GM19438 (cell line): ENCODE measurements around the gene WBP1L.
"Not testable (repeated sequence)": the region's sequence is repeated elsewhere in the genome, so short reads cannot be mapped to it uniquely, and the experiment has no call there.

Source experiments
- ATAC-seq: cut with Tn5 transposase; IDR thresholded peaks from one replicate; pipeline ENCODE4 v1.9.1; 2021; ENCODE audit warnings: low read depth; ENCODE audit not compliant: unreplicated experiment

WBP1L gene

DNA sequence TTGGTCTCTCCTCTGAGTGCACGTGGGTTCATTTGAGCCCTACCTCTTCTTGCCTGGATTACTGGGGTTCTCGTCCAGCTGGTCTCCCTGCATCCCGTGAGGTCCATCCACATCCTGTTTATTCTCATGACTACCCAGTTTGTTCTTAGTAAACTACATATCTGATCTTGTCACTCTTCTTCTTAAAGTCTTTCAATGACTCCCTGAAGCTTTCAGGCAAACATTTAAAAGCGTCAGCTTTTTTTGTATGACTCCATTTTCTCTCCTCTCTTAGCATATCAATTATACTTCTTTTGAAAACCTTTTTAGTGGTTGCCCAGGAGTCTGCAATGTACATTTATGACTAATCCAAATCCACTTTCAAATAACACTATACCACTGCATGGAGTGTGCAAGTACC, 21.8 kb upstream of the WBP1L start:
- ATAC-seq: no peak

DNA sequence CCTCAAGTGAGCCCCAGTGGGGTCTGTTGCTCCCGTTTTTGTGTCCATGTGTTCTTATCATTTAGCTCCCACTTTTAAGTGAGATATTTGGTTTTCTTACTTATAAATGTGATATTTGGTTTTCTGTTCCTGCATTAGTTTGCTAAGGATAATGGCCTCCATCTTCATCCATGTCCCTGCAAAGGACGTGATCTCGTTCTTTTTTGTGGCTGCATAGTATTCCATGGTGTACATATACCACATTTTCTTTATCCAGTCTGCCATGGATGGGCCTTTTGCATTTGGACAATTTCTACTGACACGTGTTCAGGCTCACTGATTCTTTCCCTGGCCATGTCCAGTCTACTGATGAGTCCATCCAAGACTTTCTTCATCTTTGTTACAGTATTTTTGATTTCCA, 19.8 kb upstream of the WBP1L start:
- no peak for ATAC-seq

DNA sequence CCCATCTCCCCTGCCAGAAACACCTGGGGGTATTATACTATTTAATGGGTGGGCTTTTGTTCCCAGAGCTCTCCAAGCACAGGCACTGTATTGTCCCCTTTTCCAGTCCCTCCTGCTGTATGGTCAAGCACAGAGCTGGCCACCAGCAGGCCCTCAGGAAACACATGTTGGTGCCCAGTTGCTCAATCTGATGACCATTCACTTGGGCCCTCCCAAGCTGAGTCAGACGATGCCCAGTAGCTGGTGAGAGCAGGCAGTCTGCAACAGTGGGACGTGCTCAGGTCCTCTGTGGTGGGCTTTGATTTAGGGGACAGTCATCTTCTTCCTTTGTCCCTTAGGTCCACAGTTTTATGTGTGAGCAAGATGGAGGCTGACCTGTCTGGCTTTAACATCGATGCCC, 17.5 kb upstream of the WBP1L start:
- no peak for ATAC-seq

DNA sequence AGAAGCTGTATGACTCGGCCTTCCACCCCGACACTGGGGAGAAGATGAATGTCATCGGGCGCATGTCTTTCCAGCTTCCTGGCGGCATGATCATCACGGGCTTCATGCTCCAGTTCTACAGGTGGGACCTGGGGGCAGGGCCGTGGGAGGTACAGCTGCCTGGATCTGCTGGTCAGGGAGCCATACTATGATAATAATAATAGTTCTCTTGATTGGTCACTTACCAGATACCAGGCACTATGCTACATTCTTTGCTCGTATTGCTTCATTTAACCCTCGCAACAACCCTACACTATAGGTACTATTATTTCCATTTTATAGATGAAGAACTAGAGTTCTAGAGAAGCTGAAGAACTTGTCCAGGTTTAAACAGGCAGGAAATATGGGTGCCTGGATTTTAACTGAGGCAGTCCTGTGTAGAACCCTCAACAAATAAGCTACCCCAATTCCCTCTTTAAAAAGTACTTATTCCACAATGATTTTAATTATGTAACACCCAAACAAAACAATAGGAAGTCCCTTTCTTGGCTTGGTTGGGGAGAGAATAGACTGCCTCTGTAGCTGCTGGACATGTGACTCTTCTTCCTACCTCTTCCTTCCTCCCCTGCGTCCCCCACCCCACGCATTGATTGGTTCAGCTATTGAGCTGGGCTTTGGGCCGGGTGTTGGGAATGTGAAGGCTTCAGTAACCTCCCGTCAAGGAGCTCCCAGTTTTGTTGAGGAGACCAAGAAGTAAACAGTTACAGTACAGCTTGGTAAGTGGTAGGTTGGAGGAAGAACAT, 16.5 kb upstream of the WBP1L start:
- ATAC-seq: no peak

DNA sequence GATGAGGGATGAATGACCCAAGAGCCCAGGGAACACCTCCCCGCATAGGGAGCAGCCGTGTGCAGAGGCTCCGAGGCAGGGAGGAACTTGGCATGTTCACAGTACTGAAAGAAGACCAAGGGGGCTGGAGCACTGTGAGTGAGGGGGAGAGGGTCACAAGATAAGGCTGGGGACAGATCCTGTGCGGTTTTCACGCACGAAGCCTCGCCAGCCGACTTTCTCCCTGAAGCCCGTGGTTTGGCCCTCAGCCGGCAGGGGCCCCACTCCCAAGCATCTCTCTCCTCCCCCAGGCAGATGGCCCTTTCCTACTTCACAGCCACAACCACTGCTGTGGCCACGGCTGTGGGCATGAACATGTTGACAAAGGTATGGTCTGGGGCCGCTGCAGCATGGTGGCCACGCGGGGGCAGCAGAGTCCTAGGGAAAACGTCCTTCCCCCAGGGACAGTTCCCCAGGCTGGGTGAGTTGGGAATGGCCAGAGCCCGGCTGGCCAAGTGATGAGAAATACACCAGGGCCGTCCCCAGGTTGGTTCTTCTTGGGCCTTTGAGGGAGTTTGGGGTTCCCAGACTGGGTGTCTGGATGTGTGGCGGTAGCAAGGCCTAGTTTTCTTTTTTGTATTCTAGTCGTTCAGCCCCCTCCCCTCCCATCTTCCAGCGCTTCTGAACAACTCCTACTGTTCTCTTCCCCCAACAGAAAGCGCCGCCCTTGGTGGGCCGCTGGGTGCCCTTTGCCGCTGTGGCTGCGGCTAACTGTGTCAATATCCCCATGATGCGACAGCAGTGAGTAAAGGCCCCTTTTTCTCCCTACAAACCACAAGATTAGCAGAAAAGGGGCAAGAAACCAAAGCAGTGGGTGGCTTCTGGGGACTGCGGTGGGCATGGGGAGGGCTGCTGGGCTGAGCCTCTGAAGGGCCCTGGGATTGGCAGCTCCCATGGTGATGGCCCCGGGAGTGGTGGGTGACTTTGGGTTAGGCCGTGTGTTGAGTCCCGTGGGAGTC, 14.4 kb upstream of the WBP1L start:
- ATAC-seq: no peak

DNA sequence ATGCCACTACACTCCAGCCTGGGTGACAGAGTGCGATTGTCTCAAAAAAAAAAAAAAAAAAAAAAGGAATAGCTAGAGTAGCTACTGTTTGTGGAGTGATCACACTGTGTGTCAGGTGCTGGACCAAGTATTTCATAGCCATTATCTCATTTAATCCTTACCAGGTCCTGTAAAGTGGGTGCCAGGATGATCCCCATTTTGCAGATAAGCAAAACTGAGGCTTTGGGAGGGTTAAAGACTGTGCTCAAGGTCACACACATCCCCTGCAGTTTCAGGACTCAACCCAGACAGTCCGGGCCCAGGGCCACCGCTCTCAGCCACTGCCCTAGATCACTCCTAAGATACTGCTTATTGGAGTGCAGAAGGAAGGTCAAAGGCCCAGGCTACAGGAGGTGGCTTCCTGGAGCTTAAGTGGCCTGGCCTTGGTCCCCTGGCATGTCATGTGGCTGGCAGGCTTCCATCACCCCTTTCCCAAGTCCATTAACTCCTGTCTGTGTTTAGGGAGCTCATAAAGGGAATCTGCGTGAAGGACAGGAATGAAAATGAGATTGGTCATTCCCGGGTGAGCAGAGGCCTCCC, 12.4 kb upstream of the WBP1L start:
- ATAC-seq: no peak

DNA sequence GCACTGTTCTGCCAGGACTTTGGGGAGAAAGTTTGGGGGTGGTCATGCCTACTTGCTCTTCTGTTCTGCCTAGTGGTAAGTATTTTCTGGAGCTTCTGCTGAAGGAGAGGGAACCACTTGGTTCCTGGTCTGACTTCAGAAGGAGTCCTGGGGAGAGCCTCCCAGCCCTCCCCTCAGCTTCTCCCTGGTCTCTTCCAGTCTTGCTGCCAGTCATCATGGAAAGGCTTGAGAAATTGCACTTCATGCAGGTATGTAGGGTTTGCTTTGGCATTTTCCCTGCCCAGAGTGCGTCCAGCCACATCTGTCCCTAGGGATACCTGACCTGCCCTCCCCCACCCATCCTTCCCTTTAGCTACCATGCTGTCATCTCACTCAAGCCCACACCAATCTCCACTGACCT, 11.1 kb upstream of the WBP1L start:
- no peak for ATAC-seq

DNA sequence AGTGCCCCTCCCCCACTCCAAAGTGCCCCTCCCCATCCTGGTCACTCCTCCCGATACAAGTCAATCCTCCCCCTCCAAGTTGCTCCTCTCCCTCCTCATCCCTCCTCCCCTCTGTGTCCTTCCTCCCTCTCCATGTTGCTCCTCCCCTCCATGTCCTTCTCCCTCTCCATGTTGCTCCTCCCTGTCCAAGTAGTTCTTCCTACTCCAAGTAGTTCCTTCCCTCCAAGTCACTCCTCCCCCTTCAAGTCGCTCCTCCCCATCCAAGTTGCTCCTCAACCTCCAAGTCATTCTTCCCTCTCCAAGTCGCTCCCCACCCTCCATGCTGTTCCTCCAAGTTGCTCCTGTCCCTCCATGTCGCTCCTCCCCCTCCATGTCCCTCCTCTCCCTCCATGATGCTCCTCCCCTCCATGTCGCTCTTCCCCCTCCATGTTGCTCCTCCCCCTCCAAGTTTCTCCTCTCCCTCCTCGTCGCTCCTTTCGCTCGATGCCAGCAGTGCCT, 8.6 kb upstream of the WBP1L start:
- ATAC-seq: no peak

DNA sequence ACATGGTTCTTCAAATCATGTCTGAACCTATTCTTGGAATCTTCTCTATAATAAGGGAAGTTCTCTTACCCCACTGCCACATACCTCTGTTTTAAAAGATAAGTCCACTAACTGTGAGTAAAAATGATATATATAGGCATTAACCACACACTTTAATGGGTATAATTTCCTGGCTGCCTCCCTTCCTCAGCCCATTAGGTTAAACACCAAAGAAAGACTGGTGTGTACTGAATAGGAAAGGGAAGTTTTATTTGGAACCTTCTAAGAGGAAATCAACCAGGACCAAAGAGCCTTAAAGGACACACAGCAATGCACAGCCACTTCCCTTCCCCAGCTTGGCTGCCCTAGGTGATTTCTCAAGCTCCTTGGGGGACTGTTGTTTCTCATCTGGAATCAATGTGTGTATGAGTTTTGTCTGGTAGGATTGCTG, 5.0 kb upstream of the WBP1L start:
- ATAC-seq: no peak

DNA sequence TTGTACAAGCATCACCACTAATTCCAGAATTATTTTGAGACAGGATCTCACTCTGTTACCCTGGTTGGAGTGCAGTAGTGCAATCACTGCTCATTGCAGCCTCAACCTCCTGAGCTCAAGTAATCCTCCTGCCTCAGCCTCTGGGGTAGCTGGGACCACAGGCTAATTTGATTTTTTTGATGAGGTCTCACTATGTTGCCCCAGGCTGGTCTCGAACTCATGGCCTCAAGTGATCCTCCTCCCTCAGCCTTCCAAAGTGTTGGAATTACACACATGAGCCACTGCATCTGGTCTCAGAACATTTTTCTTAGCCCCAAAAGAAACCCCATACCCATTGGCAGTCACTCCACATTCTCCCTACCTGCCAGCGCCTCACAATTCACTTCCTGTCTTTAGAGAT, 3.5 kb upstream of the WBP1L start:
- no peak for ATAC-seq

DNA sequence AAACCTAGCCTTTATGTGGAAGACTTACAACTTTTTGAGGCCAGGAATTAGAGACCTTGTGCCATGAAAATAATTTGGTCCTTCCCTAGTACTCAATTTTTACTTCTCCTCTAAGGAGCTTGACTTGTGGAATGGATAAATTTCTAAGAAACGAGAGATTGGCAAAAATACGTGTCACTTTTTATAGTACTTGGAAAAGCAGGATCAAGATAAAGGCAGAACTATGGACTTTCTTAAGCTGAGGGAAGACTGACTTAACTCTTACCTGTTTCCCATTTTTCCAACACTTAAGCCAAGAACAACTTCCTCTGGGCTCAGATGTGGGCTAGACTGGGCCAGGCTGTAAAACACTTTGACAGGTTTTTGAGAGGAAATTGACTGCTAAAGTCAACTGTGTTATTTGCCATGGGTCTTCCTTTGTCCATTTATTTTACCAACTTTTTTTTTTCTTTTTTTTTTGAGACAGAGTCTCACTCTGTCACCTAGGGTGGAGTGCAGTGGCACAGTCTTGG, 2.0 kb upstream of the WBP1L start:
- ATAC-seq: no peak

DNA sequence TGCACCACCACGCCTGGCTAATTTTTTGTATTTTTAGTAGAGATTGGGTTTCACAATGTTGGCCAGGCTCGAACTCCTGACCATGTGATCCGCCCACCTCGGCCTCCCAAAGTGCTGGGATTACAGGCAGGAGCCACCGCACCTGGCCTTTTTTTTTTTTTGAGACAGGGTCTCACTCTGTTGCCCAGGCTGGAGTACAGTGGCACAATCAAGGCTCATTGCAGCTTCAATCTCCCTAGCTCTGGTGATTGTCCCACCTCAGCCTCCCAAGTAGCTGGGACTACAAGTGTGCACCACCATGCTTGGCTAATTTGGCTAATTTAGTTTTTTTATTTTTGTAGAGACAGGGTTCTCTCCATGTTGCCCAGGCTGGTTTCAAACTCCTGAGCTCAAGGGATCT, 1.4 kb upstream of the WBP1L start:
- not testable (repeated sequence) for ATAC-seq

DNA sequence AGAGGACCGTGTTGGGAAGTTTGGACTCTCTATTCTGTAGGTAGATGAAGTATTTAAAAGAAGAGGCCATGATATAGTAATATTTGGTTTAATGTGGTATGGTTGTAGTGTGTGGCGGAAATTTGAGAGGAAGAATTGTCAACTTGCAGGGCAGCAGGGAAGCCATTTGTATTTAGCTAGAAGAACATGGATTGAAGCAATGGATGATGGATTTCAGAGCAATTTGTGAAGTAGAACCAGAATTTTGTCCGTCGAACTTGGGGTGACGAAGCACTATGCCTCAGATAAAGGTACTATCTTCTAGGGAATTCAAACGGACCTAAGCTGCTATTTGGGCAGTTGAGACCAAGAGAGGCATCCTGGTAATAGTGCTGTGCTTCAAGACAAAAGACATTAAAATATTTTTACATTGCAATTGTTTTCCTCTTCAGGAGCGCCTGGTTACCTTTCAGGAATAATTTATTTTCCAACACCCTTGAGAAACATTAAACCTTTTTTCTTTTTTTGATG, 615 bp upstream of the WBP1L start:
- no peak for ATAC-seq

DNA sequence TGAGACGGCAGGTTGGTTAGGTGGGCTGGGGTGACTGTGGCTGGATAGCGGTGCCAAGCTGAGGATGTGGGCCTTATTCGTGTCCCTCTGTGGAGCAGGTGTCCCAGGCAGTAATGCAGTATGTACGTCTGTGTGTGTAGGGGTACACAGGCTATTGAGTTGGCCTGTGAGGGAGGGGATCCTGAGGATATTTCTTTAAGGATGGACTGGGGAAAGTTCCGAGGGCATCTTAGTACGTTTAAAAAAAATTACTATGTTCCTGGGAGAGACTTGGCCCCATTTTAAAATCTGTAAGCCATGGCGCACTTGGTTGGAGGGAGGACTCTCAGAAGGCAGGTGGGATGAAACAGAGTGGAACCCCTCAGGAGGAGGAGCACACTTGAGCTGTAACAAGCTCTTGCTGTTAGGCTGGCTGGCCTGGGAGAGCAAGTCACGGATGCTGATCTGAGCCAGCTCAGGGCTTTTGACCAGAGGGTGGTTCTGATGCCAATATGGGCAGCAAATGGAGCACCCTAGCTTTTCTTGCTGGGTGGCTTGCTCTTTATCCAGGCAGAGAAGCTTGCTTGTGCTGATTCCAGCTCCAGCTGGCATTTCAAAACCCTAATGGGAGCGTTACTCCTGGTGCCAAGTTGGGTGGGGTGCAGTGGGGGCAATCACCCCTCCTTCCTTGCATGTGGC, 765 bp downstream of the WBP1L start:
- no peak for ATAC-seq

DNA sequence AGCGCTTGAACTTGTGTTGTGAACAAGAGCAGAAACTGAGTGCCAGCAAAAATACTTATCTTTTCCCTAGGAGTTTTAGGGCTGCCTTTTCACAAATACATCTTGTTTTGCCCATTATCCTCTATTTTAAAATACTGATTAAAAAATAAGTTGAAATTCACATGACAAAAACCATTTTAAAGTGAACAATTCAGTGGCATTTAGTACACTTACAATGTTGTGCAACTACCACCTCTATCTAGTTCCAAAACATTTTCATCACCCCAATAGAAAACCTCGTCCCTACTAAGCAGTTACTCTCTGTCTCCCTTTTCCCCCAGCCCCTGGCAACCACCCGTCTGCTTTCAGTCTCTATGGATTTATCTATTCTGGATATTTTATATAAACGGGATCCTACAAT, 1.4 kb downstream of the WBP1L start:
- ATAC-seq: no peak

DNA sequence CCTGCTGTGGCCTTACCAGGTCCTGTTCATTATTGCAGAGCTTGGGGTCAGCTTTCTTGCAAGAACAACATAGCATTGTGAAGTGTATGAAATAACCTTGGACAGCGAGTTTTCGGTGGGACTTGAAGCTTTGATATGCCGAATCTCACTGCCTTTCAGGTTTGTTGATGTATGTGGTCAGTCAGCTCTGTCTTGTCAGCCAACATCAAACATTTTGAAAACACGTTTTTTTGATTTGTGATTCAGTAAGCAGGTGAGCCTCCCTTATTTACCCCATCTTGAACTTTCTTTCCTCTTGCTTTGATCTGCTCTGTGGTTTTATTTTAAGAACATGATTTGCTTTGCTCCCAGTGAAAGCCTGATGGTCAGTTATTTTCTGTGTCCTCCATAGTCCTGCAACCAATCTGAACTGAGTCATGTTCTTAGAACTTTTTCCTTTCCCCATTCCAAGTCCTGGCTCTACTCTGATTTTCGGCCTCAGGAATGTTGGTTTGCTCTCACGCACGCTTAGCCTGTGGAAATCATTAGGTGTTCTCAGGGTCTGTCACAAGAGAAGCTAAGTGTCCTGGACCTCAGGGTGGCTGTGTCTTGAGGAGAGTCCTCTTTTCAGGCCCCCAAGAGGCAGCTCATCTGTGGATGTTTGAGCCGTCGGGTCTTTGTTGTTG, 8.7 kb downstream of the WBP1L start:
- no peak for ATAC-seq

DNA sequence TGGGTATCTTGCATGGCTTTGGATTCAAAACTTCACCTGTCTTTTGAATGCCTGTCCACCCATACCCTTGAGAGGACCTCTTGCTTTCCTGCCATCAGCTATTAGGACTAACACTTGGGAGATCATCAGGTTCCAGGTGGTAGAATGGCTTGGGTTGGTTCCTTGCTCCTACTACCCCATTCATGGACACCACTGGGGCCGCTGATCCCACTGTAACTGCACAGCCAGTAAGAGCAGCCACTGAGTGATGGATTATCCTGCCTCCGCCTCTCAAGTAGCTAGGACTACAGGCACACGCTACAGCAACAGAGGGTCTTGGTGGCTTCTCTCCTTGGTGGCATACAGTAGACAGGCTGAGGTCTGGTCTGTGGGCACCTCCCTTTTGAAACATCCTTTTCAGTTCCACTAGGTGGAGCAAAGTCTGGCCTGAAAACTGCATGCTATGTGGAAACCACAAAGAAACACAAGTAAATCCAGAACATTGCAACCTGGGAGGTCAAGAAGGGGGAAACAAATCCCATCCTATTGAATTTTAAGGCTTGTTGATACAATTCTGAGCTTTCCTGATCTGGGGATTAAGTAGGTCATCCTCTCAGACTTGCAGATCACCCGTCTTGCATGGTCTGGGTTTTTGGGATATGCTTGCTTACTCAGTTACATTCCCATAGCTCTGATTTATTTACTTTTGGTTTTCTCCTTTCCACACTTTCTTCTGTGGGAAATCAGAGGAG, 9.4 kb downstream of the WBP1L start:
- no peak for ATAC-seq

DNA sequence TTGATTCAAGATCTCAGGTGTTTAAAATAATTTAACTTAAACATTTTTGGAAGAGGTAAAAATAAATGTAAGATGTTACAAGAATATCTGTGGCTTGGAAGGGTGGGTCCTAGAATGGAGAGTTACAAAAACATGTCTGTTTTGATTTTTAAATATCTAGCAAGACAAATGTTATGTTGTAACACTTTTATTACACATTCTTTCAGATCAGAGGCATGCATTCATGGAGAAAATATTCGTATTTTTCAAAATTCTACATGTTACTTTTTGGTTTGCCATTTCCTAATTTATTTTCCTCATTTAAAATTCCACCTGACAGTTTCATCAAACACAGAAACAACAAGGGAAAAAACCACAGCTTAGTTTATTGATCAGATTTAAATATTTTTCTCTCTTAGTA, 10.0 kb downstream of the WBP1L start:
- ATAC-seq: no peak

DNA sequence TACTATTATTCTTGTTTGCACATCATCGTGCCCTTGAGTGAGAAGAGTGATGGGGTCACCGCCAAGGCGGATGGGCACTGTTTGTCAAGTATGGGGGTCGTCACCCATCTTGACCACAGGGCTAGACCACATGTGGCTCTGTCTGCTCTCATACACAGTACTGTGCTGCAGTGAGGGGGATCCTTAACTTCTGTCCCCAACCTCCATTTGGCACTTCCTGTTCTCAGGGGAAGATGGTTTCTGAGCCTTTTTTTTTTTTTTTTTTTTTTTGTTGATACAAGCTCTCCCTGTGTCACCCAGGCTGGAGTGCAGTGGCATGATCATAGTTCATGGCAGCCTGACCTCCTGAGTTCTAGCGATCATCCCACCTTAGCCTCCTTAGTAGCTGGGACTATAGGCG, 13.6 kb downstream of the WBP1L start:
- ATAC-seq: no peak
